PC-9 (cell line): ENCODE data around the gene KRTDAP. TPM values are rescaled to one million over a fixed set of nuclear protein-coding genes. Genes with fewer than 3 reads are reported as not detected.

ENCODE experiments used
- BruUV-seq: library from RNA; stranded (reverse); fragments of 400-500 nt; replicated peaks from 2 replicates; lab custom pipeline; 2021; lab: Mats Ljungman, UMichigan
- CTCF ChIA-PET: fragments of 300-600 bp; sonication (Branson Sonifier 250); formaldehyde crosslinking; loops from one replicate; lab custom pipeline; 2022; ENCODE audit warnings: antibody characterized with exemption; lab: Charles Lee
- POLR2A ChIA-PET: fragments of 300-600 bp; sonication (Branson Sonifier 250); formaldehyde crosslinking; loops from one replicate; lab custom pipeline; 2022; ENCODE audit warnings: antibody characterized with exemption; ENCODE audit not compliant: unreplicated experiment; lab: Charles Lee
- DNase-seq, 2 experiments: peaks; one replicate each; pipeline versions ENCODE4 v3.0.0 to v3.0.0-alpha.2; 2015 to 2022; ENCODE audit warnings: mixed read lengths in 1 of 2
- H2AFZ ChIP-seq: fragments of 200-600 bp; sonication (generic); 2 replicates; pipeline ENCODE4 v1.8.1; 2017; ENCODE audit warnings: antibody characterized with exemption
- H3F3A ChIP-seq: fragments of 200-600 bp; sonication (generic); 2 replicates; pipeline ENCODE4 v1.8.1; 2017; ENCODE audit warnings: antibody characterized with exemption, mild to moderate bottlenecking, low read depth; ENCODE audit not compliant: insufficient read depth
- H3K27ac ChIP-seq: fragments of 200-600 bp; sonication (generic); 2 replicates; pipeline ENCODE4 v1.6.1; 2016; ENCODE audit warnings: mixed run types
- H3K27me3 ChIP-seq: fragments of 200-600 bp; sonication (generic); 2 replicates; pipeline ENCODE4 v1.6.1; 2016; ENCODE audit warnings: low read depth, mixed run types; ENCODE audit not compliant: insufficient read depth
- H3K36me3 ChIP-seq: fragments of 200-600 bp; sonication (generic); 2 replicates; pipeline ENCODE4 v1.6.1; 2016; ENCODE audit warnings: low read depth, mixed run types
- H3K4me1 ChIP-seq: fragments of 200-600 bp; sonication (generic); replicated peaks from 2 replicates; pipeline ENCODE4 v1.6.1; 2016; ENCODE audit warnings: mixed run types; ENCODE audit not compliant: insufficient read depth
- H3K4me2 ChIP-seq: fragments of 200-600 bp; sonication (generic); 2 replicates; pipeline ENCODE4 v1.6.1; 2017; ENCODE audit warnings: mixed run types
- H3K4me3 ChIP-seq: fragments of 200-600 bp; sonication (generic); 2 replicates; pipeline ENCODE4 v1.6.1; 2016; ENCODE audit warnings: mixed run types
- H3K79me2 ChIP-seq: fragments of 200-600 bp; sonication (generic); 2 replicates; pipeline ENCODE4 v1.6.1; 2017; ENCODE audit warnings: low read depth, mixed run types
- H3K9me2 ChIP-seq: fragments of 200-600 bp; sonication (generic); 2 replicates; pipeline ENCODE4 v1.8.1; 2017; ENCODE audit warnings: mild to moderate bottlenecking; ENCODE audit not compliant: insufficient read depth
- H3K9me3 ChIP-seq: fragments of 200-600 bp; sonication (generic); 2 replicates; pipeline ENCODE4 v1.8.1; 2016; ENCODE audit warnings: low read depth; ENCODE audit not compliant: insufficient read depth
- H4K20me1 ChIP-seq: fragments of 200-600 bp; sonication (generic); 2 replicates; pipeline ENCODE4 v1.8.1; 2017; ENCODE audit not compliant: insufficient read depth
- CTCF ChIP-seq: fragments of 200-600 bp; sonication (generic); conservative IDR thresholded peaks from 2 replicates; pipeline ENCODE4 v1.6.1; 2017; ENCODE audit warnings: mixed run types, antibody characterized with exemption, mild to moderate bottlenecking, moderate library complexity
- EZH2 ChIP-seq: fragments of 200-600 bp; sonication (generic); IDR thresholded peaks from 2 replicates; pipeline ENCODE4 v1.8.0; 2017; ENCODE audit warnings: antibody characterized with exemption, low read depth
- intact Hi-C: fragments of 100-400 bp; cut with micrococcal nuclease; formaldehyde crosslinking; loops from one replicate; pipeline ENCODE4 v1.10.0; 2022; ENCODE audit not compliant: unreplicated experiment
- total RNA-seq: library from RNA; stranded (reverse); gene quantifications from 2 replicates; pipeline ENCODE4 v1.2.3, GENCODE V29; 2021

Gene KRTDAP
- total RNA-seq, 1 experiment from 2014 or later, result not detected

- Histone ChIP-seq H3K4me2 (no peak overlapping the region), H3K36me3 (no peaks in the 10 kb centered on the region), H3K9me2 (no peaks in the 10 kb centered on the region), H3K27ac (no peak overlapping the region), H3K9me3 (no peaks in the 10 kb centered on the region), H3K79me2 (no peaks in the 10 kb centered on the region), H2AFZ (no peak overlapping the region), H3K4me3 (no peak overlapping the region), H3K4me1 (peaks cover 12% of the 10 kb centered on the region; the same call in 1 of the 2 replicates), H4K20me1 (no peaks in the 10 kb centered on the region), H3K27me3 (no peaks in the 10 kb centered on the region), H3F3A (no peaks in the 10 kb centered on the region)
- POLR2A ChIA-PET, result interaction anchor here (0.6 kb wide), 1 partner anchor 425 kb away, joined by 18 read pairs; no protein-coding TSS in a partner anchor
- no TSS peak for BruUV-seq
- DNase-seq, result no peak
- intact Hi-C loops, result no loop called here
- CTCF ChIA-PET, result no interaction called here
- no peak for TF ChIP-seq CTCF
Observed at GRCh38 chr19:35517342-35517741, 27.1 kb upstream of the KRTDAP start.

- Histone ChIP-seq H3K27me3 (no peaks in the 10 kb centered on the region), H3K79me2 (no peaks in the 10 kb centered on the region), H3K36me3 (no peaks in the 10 kb centered on the region), H4K20me1 (no peaks in the 10 kb centered on the region), H3F3A (no peaks in the 10 kb centered on the region), H3K27ac (no peak overlapping the region), H3K9me3 (no peaks in the 10 kb centered on the region), H2AFZ (no peak overlapping the region), H3K4me2 (no peak overlapping the region), H3K9me2 (no peaks in the 10 kb centered on the region), H3K4me3 (no peak overlapping the region), H3K4me1 (peaks cover 12% of the 10 kb centered on the region; the same call in 1 of the 2 replicates)
- CTCF ChIA-PET, result no interaction called here
- BruUV-seq, result no TSS peak
- POLR2A ChIA-PET, result no interaction called here
- intact Hi-C loops, result no loop called here
- no peak for DNase-seq
- no peak for TF ChIP-seq EZH2
- TF ChIP-seq CTCF, result no peak
Observed at GRCh38 chr19:35516310-35516709, 26.0 kb upstream of the KRTDAP start.

GRCh38 chr19:35514282-35514809 lies 24.1 kb upstream of the KRTDAP start:
- peak in 1 of 2 experiments; percentile 29 for DNase-seq
- Histone ChIP-seq H3F3A (peaks cover 9% of the 10 kb centered on the region; the same call in 1 of the 2 replicates), H3K9me2 (no peaks in the 10 kb centered on the region), H3K4me2 (peak overlapping the region; percentile 63), H2AFZ (peak overlapping the region; percentile 70), H3K79me2 (no peaks in the 10 kb centered on the region; the same call in 1 of the 2 replicates), H3K9me3 (no peaks in the 10 kb centered on the region), H3K27ac (peak overlapping the region; percentile 42; the same call in 1 of the 2 replicates), H3K4me1 (peaks cover 16% of the 10 kb centered on the region; the same call in 1 of the 2 replicates), H3K27me3 (no peaks in the 10 kb centered on the region), H3K36me3 (no peaks in the 10 kb centered on the region), H3K4me3 (no peak overlapping the region; the same call in 1 of the 2 replicates), H4K20me1 (no peaks in the 10 kb centered on the region)
- ChIA-PET CTCF (no interaction called here), POLR2A (no interaction called here)
- TF ChIP-seq CTCF (no peak), EZH2 (no peak)
- intact Hi-C loops, result loop anchor here (5.0 kb wide), 1 partner anchor 178 kb away; no protein-coding TSS in a partner anchor
- no TSS peak for BruUV-seq
